Activated naive CD4-positive, alpha-beta T cell (primary cell): ENCODE results near the gene DUSP6.
A peak's percentile ranks its signal among the peaks of the same experiment; 100 is the strongest.

Source experiments
- DNase-seq, 4 experiments: peaks; one replicate each; lab custom pipeline; 2025; lab: John Stamatoyannopoulos, UW

Gene DUSP6

GRCh38 chr12:89373763-89374572, 21.7 kb upstream of the DUSP6 start:
- no peak for DNase-seq

DNA sequence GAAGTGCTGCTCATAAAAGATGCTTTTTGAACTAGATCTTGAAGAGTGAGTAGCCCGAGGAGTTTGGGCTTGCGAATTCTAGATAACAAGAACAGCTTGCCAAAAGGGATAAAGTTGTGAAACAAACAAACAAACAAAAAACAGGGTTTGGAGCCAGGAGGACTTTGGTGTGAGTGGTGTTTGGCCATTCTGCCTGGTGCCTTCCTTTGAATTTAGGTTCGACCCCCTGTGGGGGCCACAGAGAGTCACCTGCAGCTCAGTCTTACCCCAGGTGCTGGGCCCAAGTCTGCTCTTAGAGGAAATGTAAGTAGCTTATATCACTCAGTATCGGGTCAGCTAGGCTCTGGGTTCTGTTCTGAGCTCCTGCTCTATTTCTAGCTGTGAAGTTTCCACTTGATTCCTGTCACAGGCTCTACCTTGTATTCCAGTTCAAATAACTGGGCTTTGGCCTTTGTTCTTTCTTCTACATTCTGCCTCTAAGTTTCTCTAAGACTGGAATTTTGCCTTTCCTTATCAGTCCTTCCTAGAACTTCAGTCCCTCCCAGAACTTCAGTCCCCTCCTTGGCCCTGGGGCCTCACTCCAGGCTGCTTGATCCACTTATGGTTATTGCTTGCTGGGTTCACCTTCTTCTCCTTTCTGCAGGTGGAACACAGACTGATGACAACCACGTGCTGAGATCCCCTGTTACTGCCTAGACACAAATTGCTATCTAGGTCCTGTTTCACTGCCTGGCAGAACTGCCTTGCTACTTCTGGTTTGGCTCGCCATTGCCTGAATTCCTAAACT, 20.5 kb upstream of the DUSP6 start:
- DNase-seq: no peak

- no peak for DNase-seq
Observed at GRCh38 chr12:89370850-89371249, 18.5 kb upstream of the DUSP6 start.

DNA sequence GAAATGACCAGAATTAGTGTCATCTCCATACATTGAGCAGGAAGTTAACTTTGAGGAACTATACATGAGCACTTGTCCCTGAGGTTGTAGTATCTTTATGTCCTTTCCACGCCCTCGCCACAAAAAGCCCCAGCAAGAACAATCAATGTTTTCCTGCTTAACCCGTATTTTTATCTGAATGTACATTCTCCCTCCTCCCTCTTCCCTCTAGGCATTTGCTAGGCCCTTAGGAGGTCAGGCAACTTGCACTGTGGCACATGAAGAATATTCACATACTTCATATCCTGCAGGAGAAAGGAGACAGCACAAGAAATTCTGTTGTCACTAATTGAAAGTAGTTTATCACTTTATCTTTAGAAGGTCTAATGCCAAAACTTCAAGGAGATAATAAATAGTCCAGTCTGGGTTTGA, 18.1 kb upstream of the DUSP6 start:
- DNase-seq: no peak

- DNase-seq: no peak
Observed at GRCh38 chr12:89369166-89369565, 16.9 kb upstream of the DUSP6 start.

- no peak for DNase-seq
Observed at GRCh38 chr12:89368391-89368790, 16.1 kb upstream of the DUSP6 start.

DNA sequence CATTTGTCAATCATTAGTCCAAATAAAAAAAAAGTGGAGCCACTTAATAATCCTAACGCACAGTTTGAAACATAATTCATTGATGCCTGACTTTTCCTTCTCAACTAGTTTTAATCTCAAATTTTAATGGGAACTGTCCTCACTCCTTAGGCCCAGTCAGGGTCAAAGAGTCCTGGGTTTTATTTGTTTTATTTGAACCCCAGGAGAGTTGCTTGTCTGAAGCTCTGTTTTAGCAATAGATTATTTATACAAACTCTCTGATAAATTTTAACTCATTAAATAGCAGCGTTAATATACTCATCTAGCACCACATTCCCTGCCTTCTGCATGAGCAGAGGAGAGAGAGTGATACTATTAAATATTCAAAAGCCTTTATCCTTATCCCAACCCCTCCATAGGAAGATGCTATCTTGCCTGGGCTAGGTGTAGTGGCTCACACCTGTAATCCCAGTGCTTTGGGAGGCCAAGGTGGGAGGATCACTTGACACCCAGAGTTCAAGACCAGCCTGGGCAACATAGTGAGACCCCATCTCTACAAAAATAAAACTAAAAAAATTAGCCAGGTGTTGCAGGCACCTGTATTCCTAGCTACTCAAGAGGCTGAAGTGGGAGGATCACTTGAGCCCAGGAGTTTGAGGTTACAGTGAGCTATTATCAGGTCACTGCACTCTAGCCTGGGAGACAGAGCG, 14.5 kb upstream of the DUSP6 start:
- DNase-seq: no peak

- DNase-seq: no peak
Observed at GRCh38 chr12:89364631-89365030, 12.3 kb upstream of the DUSP6 start.

DNA sequence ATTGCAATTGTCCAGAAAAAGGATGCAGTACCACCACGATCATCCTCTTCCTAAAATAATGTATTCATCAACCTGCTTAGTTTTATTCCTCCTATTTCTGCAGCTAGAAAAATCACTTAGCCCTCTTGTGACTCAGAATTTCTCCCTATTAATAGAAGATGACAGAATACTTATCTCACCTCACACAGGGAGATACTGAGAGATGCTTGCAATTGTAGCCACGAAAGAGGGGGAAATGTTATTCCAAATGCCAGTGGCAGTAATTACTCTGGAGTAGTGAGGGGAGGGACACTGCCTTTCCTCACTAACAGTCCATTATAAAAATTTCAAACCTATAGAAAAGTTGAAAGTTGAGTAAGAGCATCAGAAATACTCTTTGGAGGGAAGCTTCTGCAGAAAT, 11.8 kb upstream of the DUSP6 start:
- DNase-seq: no peak

DNA sequence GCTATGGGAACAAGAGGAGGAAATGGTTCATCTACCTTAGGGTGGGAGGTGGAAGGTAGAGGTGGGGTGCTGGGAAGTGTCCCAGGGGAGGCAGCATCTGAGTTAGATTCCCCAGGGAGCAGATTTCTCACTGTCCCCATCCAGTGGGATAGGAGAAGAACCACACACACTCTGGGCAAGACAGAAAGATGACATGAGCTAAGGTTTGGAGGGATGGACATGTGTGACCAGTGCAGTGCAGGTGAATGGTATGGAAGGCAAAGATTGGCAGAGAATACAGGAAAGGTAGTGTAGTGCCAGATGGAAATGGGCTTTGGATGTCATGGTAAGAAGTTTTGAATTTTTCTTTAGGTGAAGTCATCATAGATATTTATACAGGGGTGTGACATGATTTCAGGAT, 11.3 kb upstream of the DUSP6 start:
- DNase-seq: no peak

DNA sequence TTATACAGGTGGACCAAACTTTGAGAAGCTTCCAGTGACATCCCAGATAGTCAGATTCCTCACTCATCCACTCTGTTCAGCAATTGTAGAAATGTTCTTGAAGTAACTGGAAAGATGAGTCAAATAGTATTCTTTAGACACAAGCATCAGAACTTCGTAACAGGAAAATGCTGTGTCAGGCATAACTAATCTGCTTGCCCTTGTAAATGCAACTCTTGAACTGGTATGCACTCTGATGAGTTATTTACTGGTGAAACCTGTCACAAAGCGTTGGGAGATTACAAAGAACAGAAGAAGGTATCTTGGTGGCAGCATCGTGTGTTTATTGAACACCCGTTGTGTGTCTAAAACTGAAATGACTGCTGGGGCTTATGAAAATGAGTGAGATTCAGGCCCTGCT, 10.8 kb upstream of the DUSP6 start:
- no peak for DNase-seq

DNA sequence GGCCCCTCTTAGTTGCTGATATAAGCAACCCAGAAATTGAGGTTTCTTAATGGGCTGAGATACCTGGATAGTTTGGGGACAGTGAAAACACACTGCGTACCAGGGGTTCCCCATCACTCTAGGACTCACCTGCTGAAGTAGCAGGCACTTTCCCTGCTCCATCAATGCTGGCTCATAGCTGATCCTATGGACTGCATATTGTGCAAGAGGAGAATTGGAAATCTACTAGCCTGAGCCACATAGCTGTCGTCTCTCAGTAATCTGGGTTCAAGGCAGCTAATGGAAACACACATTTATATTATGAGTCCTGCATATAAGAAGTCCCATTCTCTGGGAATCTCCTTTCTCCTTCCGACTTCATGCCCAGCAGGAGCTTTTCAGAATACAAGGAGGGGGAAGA, 7.3 kb upstream of the DUSP6 start:
- DNase-seq: no peak

GRCh38 chr12:89358805-89359204, 6.5 kb upstream of the DUSP6 start:
- no peak for DNase-seq

DNA sequence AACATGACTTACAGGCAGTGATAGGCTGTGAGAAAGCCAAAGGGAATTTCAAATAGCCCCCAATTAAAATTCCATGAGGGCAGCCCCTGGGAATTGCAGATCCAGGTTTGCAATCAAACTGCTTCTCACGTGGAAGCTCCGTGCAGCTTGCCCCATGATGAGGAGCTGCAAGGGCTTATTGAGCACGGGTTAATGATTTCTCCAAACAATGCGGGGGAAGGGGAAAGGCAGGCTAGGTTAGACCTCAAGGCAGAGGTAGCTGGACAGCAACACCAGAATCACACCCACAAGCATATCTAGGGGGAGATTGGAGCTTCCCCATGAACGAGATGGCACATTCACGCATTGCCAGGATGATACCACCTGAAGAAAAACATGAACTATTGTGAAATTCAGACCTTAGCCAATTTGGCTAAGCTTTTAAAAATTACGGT, 5.0 kb upstream of the DUSP6 start:
- no peak for DNase-seq

- DNase-seq: no peak
Observed at GRCh38 chr12:89356069-89356665, 3.9 kb upstream of the DUSP6 start.

DNA sequence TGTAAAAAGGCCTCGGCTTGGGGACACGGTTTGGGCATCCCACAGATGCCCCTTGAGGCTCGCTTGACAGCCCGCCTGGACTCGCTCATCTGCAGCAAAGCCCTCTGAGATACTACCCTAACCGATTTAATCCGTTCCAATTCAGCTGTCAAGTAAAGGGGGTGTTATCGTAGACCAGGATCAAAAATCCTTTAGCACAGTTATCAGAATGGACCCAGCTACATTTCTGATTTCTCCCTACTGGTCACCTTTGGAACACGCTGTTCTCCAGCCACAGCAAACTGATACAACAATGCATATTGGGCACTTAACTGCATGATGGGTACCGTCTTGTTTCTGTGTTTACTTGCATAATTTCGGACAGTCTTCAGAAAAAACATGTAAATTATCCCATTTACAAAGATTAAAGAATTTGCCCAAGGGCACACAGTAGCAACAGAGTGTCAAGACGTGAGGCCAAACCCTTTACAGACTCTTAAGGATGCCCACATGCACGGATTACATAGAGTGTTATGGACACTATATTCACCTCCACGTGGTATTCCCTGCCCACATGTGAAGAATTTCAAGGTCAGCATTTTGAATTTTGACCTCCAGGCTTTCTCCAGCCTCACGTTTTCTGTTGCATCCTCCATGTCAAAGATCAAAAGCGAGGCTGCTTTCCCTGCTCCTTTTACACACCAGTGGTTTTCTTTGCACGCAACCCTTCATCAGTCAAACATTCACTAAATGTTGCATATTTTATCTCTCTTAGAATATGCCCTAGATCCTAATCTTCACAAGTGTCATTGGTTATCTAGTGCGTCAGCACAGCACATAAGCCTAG, 3.2 kb upstream of the DUSP6 start:
- no peak for DNase-seq

- DNase-seq: no peak
Observed at GRCh38 chr12:89354612-89355067, 2.3 kb upstream of the DUSP6 start.

DNA sequence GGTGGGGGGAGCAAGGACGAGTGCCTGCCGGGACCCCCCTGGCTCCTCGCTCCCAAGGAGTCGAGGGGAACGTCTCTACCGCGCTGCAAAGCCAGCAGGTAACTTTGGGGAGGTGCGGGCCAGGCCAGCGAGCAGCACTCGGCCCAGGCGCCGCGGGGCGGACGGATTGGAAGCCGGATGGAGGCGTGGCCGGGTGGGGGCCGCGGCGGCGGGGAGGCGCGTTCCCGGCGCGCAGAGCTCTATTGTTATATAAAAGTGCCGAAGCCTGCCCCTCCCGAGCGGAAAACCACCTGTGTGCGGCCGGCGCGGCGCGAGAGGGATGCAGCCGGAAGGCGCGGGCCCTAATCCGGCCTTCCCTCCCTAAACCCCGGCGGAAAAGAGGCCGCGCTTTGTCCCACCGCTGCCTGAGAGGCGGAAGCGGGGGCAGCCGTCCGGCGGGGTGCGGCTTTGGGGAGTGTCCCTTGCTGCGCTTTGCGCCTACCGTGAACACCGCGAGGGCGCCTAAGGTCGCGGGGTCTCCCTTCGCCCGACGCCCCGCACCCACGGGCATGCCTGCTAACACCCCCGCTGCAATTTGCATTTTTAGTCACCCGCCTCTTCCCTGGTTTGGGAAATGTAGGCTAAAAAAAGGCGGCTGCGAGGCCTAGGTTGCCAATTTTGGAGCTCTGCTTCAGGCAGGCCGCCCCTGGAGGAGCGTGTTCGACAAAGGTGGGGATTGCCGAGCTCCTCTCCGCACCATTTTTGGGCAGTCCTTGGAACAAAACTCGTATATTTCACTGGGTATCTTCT, 1.7 kb upstream of the DUSP6 start:
- DNase-seq: peak; percentile 14 to 53 (median 28)

DNA sequence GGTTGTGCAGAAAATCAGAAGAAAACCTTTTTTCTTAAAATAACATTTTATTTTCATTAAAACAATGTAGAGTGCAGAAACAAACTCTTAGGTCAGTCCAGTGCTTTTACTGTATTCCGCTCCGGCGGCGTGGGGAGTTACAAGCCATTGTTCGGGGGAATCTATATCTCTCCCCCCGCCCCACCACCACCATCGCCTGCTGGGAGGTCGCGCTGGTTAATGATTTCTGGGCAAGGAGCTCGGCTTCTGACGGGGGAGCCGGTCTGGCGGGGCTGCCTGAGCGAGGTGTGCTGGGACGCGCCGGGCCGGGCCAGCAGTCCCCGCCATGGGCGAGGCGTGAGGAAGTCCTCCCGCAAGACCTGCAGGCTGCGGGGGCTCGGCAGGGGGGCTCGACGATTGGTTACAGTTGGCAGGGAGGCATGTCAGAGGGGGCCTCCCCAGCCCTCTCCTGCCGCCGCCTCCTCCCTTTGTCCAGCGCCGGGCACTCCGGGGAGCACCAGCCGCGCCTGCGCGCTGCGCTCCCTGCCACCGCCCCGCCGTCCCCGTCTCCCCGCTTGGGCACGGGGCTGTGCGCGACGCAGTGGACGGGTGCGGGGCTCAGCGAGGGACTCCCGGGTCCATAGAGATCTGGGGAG, 1.0 kb upstream of the DUSP6 start:
- DNase-seq: peak in 2 of 4 experiments; percentile 7 to 36

- DNase-seq: no peak
Observed at GRCh38 chr12:89352242-89352491, 134 bp downstream of the DUSP6 start.
